HEK293T (cell line): Measurements from ENCODE around the gene KIF25.

Source experiments
- ARNT ChIP-seq: fragments of 450-650 bp; IDR thresholded peaks from 2 replicates; pipeline ENCODE4 v1.6.1; 2017; ENCODE audit warnings: mild to moderate bottlenecking
- BHLHE40 ChIP-seq: fragments of 450-650 bp; IDR thresholded peaks from 2 replicates; pipeline ENCODE4 v1.6.1; 2016; ENCODE audit warnings: mild to moderate bottlenecking, moderate library complexity, borderline replicate concordance
- CTBP1 ChIP-seq: fragments of 450-650 bp; IDR thresholded peaks from 2 replicates; pipeline ENCODE4 v1.6.1; 2016; ENCODE audit warnings: borderline replicate concordance
- ELF4 ChIP-seq: fragments of 450-650 bp; IDR thresholded peaks from 2 replicates; pipeline ENCODE4 v1.6.1; 2017; ENCODE audit warnings: antibody characterized with exemption
- FOXA1 ChIP-seq: fragments of 450-650 bp; IDR thresholded peaks from 2 replicates; pipeline ENCODE4 v1.6.1; 2016; ENCODE audit warnings: mild to moderate bottlenecking
- FOXK2 ChIP-seq: fragments of 450-650 bp; IDR thresholded peaks from 2 replicates; pipeline ENCODE4 v1.6.1; 2016; ENCODE audit warnings: mild to moderate bottlenecking
- FOXM1 ChIP-seq: fragments of 450-650 bp; IDR thresholded peaks from 2 replicates; pipeline ENCODE4 v1.6.1; 2017; ENCODE audit warnings: mild to moderate bottlenecking, borderline replicate concordance
- LEF1 ChIP-seq: fragments of 450-650 bp; IDR thresholded peaks from 2 replicates; pipeline ENCODE4 v1.6.1; 2017; ENCODE audit warnings: mild to moderate bottlenecking, borderline replicate concordance
- PKNOX1 ChIP-seq: fragments of 450-650 bp; IDR thresholded peaks from 2 replicates; pipeline ENCODE4 v1.6.1; 2016
- SP1 ChIP-seq: fragments of 450-650 bp; IDR thresholded peaks from 2 replicates; pipeline ENCODE4 v1.6.1; 2017
- SUZ12 ChIP-seq: fragments of 450-650 bp; IDR thresholded peaks from 2 replicates; pipeline ENCODE4 v1.6.1; 2016; ENCODE audit warnings: mild to moderate bottlenecking
- TARDBP ChIP-seq: fragments of 450-650 bp; IDR thresholded peaks from 2 replicates; pipeline ENCODE4 v1.6.1; 2016
- ZNF384 ChIP-seq: fragments of 450-650 bp; IDR thresholded peaks from 2 replicates; pipeline ENCODE4 v1.6.1; 2016

- TF ChIP-seq SP1: no peak
- TF ChIP-seq FOXM1: no peak
- no peak for TF ChIP-seq ZNF384
- TF ChIP-seq CTBP1: no peak
- no peak for TF ChIP-seq BHLHE40
- no peak for TF ChIP-seq LEF1
- no peak for TF ChIP-seq TARDBP
- no peak for TF ChIP-seq FOXK2
- no peak for TF ChIP-seq ARNT
- TF ChIP-seq SUZ12: no peak
- no peak for TF ChIP-seq FOXA1
- no peak for TF ChIP-seq ELF4
- TF ChIP-seq PKNOX1: no peak
Observed at GRCh38 chr6:167970230-167970629, 27.2 kb upstream of the KIF25 start.
